PC-9 (cell line): Measurements from ENCODE around the gene RYR2.

ENCODE experiments used
- EZH2 ChIP-seq: fragments of 200-600 bp; sonication (generic); IDR thresholded peaks from 2 replicates; pipeline ENCODE4 v1.8.0; 2017; ENCODE audit warnings: antibody characterized with exemption, low read depth
- TF ChIP-seq, protein P1 (sequence below): fragments of 200-600 bp; sonication (generic); conservative IDR thresholded peaks from 2 replicates; pipeline ENCODE4 v1.6.1; 2017; ENCODE audit warnings: mixed run types, antibody characterized with exemption, mild to moderate bottlenecking, moderate library complexity

DNA sequence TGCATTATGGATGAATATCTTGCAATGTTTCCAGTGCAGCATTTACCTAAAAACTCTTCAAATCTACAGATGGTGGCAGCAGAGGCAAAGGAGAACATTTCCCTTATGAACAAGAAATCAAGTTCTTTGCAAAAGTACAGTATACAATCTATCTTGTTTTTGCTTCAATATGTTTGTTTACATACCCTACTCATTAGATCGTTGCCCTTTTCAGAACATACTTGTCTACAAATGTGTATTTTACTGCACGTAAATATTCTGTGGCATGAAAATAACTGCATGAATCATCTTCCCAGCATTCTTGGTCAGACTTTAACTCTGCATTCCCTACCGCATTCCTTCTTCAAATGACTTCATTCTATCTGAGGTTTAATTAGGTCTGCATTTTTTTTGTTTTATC lies 636.0 kb downstream of the RYR2 start:
- TF ChIP-seq, protein P1, sequence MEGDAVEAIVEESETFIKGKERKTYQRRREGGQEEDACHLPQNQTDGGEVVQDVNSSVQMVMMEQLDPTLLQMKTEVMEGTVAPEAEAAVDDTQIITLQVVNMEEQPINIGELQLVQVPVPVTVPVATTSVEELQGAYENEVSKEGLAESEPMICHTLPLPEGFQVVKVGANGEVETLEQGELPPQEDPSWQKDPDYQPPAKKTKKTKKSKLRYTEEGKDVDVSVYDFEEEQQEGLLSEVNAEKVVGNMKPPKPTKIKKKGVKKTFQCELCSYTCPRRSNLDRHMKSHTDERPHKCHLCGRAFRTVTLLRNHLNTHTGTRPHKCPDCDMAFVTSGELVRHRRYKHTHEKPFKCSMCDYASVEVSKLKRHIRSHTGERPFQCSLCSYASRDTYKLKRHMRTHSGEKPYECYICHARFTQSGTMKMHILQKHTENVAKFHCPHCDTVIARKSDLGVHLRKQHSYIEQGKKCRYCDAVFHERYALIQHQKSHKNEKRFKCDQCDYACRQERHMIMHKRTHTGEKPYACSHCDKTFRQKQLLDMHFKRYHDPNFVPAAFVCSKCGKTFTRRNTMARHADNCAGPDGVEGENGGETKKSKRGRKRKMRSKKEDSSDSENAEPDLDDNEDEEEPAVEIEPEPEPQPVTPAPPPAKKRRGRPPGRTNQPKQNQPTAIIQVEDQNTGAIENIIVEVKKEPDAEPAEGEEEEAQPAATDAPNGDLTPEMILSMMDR, result no peak
- no peak for TF ChIP-seq EZH2
